Neural progenitor cell (in vitro differentiated cells): ENCODE measurements around the gene TMEM178B.

Source experiments
- CTCF ChIP-seq: fragments of 200-600 bp; sonication (generic); IDR thresholded peaks from 2 replicates; pipeline ENCODE4 v1.5.1; 2017; ENCODE audit warnings: antibody characterized with exemption, mild to moderate bottlenecking
- EZH2 ChIP-seq: fragments of 200-600 bp; sonication (generic); IDR thresholded peaks from 2 replicates; pipeline ENCODE4 v1.6.1; 2017; ENCODE audit warnings: antibody characterized with exemption, mild to moderate bottlenecking, moderate library complexity
- EZH2phosphoT487 ChIP-seq: fragments of 200-600 bp; sonication (generic); IDR thresholded peaks from 2 replicates; pipeline ENCODE4 v1.6.1; 2017; ENCODE audit warnings: antibody characterized with exemption

- TF ChIP-seq CTCF, result no peak
- TF ChIP-seq EZH2, result no peak
- no peak for TF ChIP-seq EZH2phosphoT487
Measured at GRCh38 chr7:141217938-141218337, 144.1 kb downstream of the TMEM178B start.
